Adipose tissue (tissue), 3 donors: ENCODE measurements around the gene CYP2C8. TPM values are rescaled to one million over a fixed set of nuclear protein-coding genes. Genes with fewer than 3 reads are reported as not detected.

Experiments
- H3K27ac ChIP-seq: one replicate; pipeline ENCODE4 v1.5.1; 2013; ENCODE audit warnings: low read depth, low read length
- whole genome bisulfite sequencing, 3 donors: extraction: QIAGEN DNeasy Blood & Tissue Kit; methylation state at CpG; one replicate each; pipeline ENCODE4 v1.1.7; 2013; 5-methylcytosine and 5-hydroxymethylcytosine counted together
- polyA plus RNA-seq, 3 donors: library from polyadenylated mRNA; stranded (reverse); fragments of 200-250 nt; gene quantifications; one replicate each; pipeline ENCODE4 v1.2.3, GENCODE V29; 2013
- donor health status: healthy with polysubstance abuse.
- donor health status: Bipolar disorder and iron deficiency.
- donor health status: healthy.

Gene CYP2C8
- polyA plus RNA-seq, 3 donors = 0.27 to 1.1 (median 0.68) TPM

- H3K27ac ChIP-seq = no peak overlapping the region
- 92 to 97% (median 95%) methylated on average over 1 of the region's 1 CpG for WGBS, 3 donors
Measured at GRCh38 chr10:94991243-94991888, 77.9 kb downstream of the CYP2C8 start.

- no peak overlapping the region for H3K27ac ChIP-seq
Measured at GRCh38 chr10:94989192-94989591, 80.1 kb downstream of the CYP2C8 start.

Other genes with a start within 250 kb of the CYP2C8 start
- 1 to 10 TPM in 1 of 3 donors, under 1 TPM in 1, not detected in 1; 0.10 to 1.7 TPM for gene CYP2C9, start 130.8 kb downstream of the CYP2C8 start, polyA plus RNA-seq
- gene ACSM6, start 124.7 kb upstream of the CYP2C8 start, polyA plus RNA-seq = under 1 TPM; 0.07 to 0.34 (median 0.22) TPM
- gene PDLIM1, start 221.5 kb upstream of the CYP2C8 start, polyA plus RNA-seq = 100 to 1,000 TPM in 2 of 3 donors, 10 to 100 TPM in 1; 70.4 to 239 (median 228) TPM